H9 (cell line): ENCODE data around the gene FOXF1. TPM values are rescaled to one million over a fixed set of nuclear protein-coding genes. Genes with fewer than 3 reads are reported as not detected.
A peak's percentile ranks its signal among the peaks of the same experiment; 100 is the strongest.

ENCODE experiments used
- DNase-seq: peaks from one replicate; pipeline ENCODE4 v3.0.0-alpha.2; 2017
- H2AFZ ChIP-seq: one replicate; pipeline ENCODE4 v1.6.1; 2013; ENCODE audit warnings: mild to moderate bottlenecking, low read length, control low read depth, moderate library complexity
- H2AK5ac ChIP-seq: 2 replicates; pipeline ENCODE4 v1.6.1; 2013; ENCODE audit warnings: low read length, control low read depth, mixed read lengths; ENCODE audit not compliant: insufficient read length
- H2BK120ac ChIP-seq: one replicate; pipeline ENCODE4 v1.6.1; 2013; ENCODE audit warnings: low read depth, mild to moderate bottlenecking, low read length, control low read depth, inconsistent platforms; ENCODE audit not compliant: poor library complexity, severe bottlenecking
- H2BK12ac ChIP-seq: 2 replicates; pipeline ENCODE4 v1.6.1; 2013; ENCODE audit warnings: low read length, control low read depth, mixed read lengths, low read depth; ENCODE audit not compliant: insufficient read length
- H2BK15ac ChIP-seq: 2 replicates; pipeline ENCODE4 v1.6.1; 2013; ENCODE audit warnings: low read depth, low read length, control low read depth
- H2BK20ac ChIP-seq: one replicate; pipeline ENCODE4 v1.6.1; 2013; ENCODE audit warnings: low read depth, mild to moderate bottlenecking, low read length, control low read depth, inconsistent platforms; ENCODE audit not compliant: poor library complexity, severe bottlenecking
- H2BK5ac ChIP-seq: 2 replicates; pipeline ENCODE4 v1.6.1; 2013; ENCODE audit warnings: low read length, control low read depth, mixed read lengths; ENCODE audit not compliant: insufficient read length
- H3K14ac ChIP-seq: 2 replicates; pipeline ENCODE4 v1.6.1; 2013; ENCODE audit warnings: low read length, control low read depth; ENCODE audit not compliant: insufficient read depth
- H3K18ac ChIP-seq: 2 replicates; pipeline ENCODE4 v1.6.1; 2013; ENCODE audit warnings: low read depth, mild to moderate bottlenecking, mixed read lengths, low read length, control low read depth; ENCODE audit not compliant: insufficient read length
- H3K23ac ChIP-seq: 2 replicates; pipeline ENCODE4 v1.6.1; 2013; ENCODE audit warnings: low read length, control low read depth, mixed read lengths, low read depth; ENCODE audit not compliant: insufficient read length
- H3K23me2 ChIP-seq: 2 replicates; pipeline ENCODE4 v1.6.1; 2013; ENCODE audit warnings: low read depth, mild to moderate bottlenecking, mixed read lengths, low read length, control low read depth; ENCODE audit not compliant: insufficient read length, poor library complexity, severe bottlenecking
- H3K27ac ChIP-seq: 2 replicates; pipeline ENCODE4 v1.5.1; 2013; ENCODE audit warnings: low read length, control low read depth, mixed read lengths, low read depth; ENCODE audit not compliant: insufficient read length
- H3K27me3 ChIP-seq: 2 replicates; pipeline ENCODE4 v1.6.1; 2013; ENCODE audit warnings: low read length, control low read depth, inconsistent platforms; ENCODE audit not compliant: insufficient read depth
- H3K4ac ChIP-seq: 2 replicates; pipeline ENCODE4 v1.6.1; 2013; ENCODE audit warnings: low read depth, mild to moderate bottlenecking, control low read depth, inconsistent platforms, low read length, moderate library complexity
- H3K4me1 ChIP-seq: 2 replicates; pipeline ENCODE4 v1.6.1; 2013; ENCODE audit warnings: low read length, control low read depth, inconsistent platforms; ENCODE audit not compliant: insufficient read depth
- H3K4me2 ChIP-seq: 2 replicates; pipeline ENCODE4 v1.6.1; 2013; ENCODE audit warnings: low read length, control low read depth, mixed read lengths; ENCODE audit not compliant: insufficient read length, insufficient read depth
- H3K56ac ChIP-seq: 2 replicates; pipeline ENCODE4 v1.6.1; 2013; ENCODE audit warnings: low read depth, mild to moderate bottlenecking, mixed read lengths, low read length, control low read depth; ENCODE audit not compliant: insufficient read length
- H3K79me1 ChIP-seq: 2 replicates; pipeline ENCODE4 v1.6.1; 2013; ENCODE audit warnings: low read depth, mild to moderate bottlenecking, moderate library complexity, low read length, control low read depth, inconsistent platforms; ENCODE audit not compliant: insufficient read depth, poor library complexity, severe bottlenecking
- H3K79me2 ChIP-seq: 2 replicates; pipeline ENCODE4 v1.6.1; 2013; ENCODE audit warnings: low read length, control low read depth, inconsistent platforms; ENCODE audit not compliant: insufficient read depth
- H3K9ac ChIP-seq: 2 replicates; pipeline ENCODE4 v1.6.1; 2013; ENCODE audit warnings: low read length, control low read depth, mixed read lengths; ENCODE audit not compliant: insufficient read length; ENCODE audit errors: extremely low read depth
- H3K9me3 ChIP-seq: one replicate; pipeline ENCODE4 v1.6.1; 2013; ENCODE audit warnings: low read depth, low read length, inconsistent platforms; ENCODE audit not compliant: control insufficient read depth
- H3T11ph ChIP-seq: one replicate; pipeline ENCODE4 v1.6.1; 2013; ENCODE audit warnings: mild to moderate bottlenecking, low read length, control low read depth, inconsistent platforms
- H4K20me1 ChIP-seq: one replicate; pipeline ENCODE4 v1.6.1; 2013; ENCODE audit not compliant: control insufficient read depth, insufficient read length, insufficient read depth
- H4K5ac ChIP-seq: 2 replicates; pipeline ENCODE4 v1.6.1; 2013; ENCODE audit warnings: low read depth, mild to moderate bottlenecking, mixed read lengths, low read length, control low read depth; ENCODE audit not compliant: insufficient read length
- H4K8ac ChIP-seq: replicated peaks from 2 replicates; pipeline ENCODE4 v1.6.1; 2013; ENCODE audit warnings: low read length, control low read depth, mixed read lengths, low read depth; ENCODE audit not compliant: insufficient read length
- H4K91ac ChIP-seq: 2 replicates; pipeline ENCODE4 v1.6.1; 2013; ENCODE audit warnings: low read depth, mild to moderate bottlenecking, moderate library complexity, mixed read lengths, low read length, control low read depth; ENCODE audit not compliant: insufficient read length
- H3K27ac Mint-ChIP-seq, 3 experiments: 2 replicates in 2 of 3; 3 replicates in 1 of 3; pipeline ENCODE4 v1.8.0; 2020 to 2021; ENCODE audit warnings: mixed read lengths in 3 of 3, mild to moderate bottlenecking in 1 of 3, moderate library complexity in 1 of 3
- H3K27me3 Mint-ChIP-seq: 2 replicates; pipeline ENCODE4 v1.8.0; 2021; ENCODE audit warnings: low read depth, mild to moderate bottlenecking, moderate library complexity, mixed read lengths
- H3K36me3 Mint-ChIP-seq, 3 experiments: 2 replicates in 2 of 3; 3 replicates in 1 of 3; pipeline ENCODE4 v1.8.0; 2020 to 2021; ENCODE audit warnings: low read depth in 3 of 3, mixed read lengths in 3 of 3; ENCODE audit not compliant: insufficient read depth in 1 of 3
- H3K4me1 Mint-ChIP-seq, 2 experiments: 2 replicates each; pipeline ENCODE4 v1.8.0; 2020; ENCODE audit warnings: mixed read lengths in 2 of 2
- H3K4me3 Mint-ChIP-seq, 2 experiments: 2 replicates in 1 of 2; 3 replicates in 1 of 2; pipeline ENCODE4 v1.8.0; 2020 to 2021; ENCODE audit warnings: mild to moderate bottlenecking in 2 of 2, mixed read lengths in 2 of 2, moderate library complexity in 1 of 2
- H3K9me3 Mint-ChIP-seq, 2 experiments: 2 replicates in 1 of 2; 3 replicates in 1 of 2; pipeline ENCODE4 v1.8.0; 2020; ENCODE audit warnings: mild to moderate bottlenecking in 2 of 2, mixed read lengths in 2 of 2, moderate library complexity in 1 of 2
- CTCF ChIP-seq: fragments of 200-600 bp; sonication (generic); conservative IDR thresholded peaks from 3 replicates; pipeline ENCODE4 v1.8.0; 2021; ENCODE audit warnings: antibody characterized with exemption, mild to moderate bottlenecking
- WGBS: extraction: QIAGEN DNeasy Blood & Tissue Kit; methylation state at CpG from one replicate; pipeline ENCODE4 v1.1.7; 2013; ENCODE audit warnings: missing lambda C conversion rate, low lambda C conversion rate, mixed read lengths; ENCODE audit not compliant: insufficient read length; ENCODE audit errors: extremely low coverage; 5-methylcytosine and 5-hydroxymethylcytosine counted together
- total RNA-seq: library from RNA; stranded (reverse); gene quantifications from 2 replicates; pipeline ENCODE4 v1.2.1, GENCODE V29; 2021

FOXF1 gene
- total RNA-seq, 1 experiment from 2014 or later: not detected

- H3K9me3 ChIP-seq: no peaks in the 10 kb centered on the region
- peaks cover 2 to 14% of the 10 kb centered on the region in 2 experiments; a peak in 2 of 5 replicates for H3K9me3 Mint-ChIP-seq
- peaks cover 18 to 47% of the 10 kb centered on the region in 2 experiments for H3K4me1 Mint-ChIP-seq
- no peak overlapping the region for H4K91ac ChIP-seq
- H3K14ac ChIP-seq: no peak overlapping the region
- H4K5ac ChIP-seq: no peak overlapping the region
- H2BK120ac ChIP-seq: no peak overlapping the region
- H3K9ac ChIP-seq: no peak overlapping the region
- no peak overlapping the region for H2AK5ac ChIP-seq
- no peak overlapping the region for H2BK20ac ChIP-seq
- H3K27ac Mint-ChIP-seq: no peak overlapping the region
- H3K23me2 ChIP-seq: peaks cover 12% of the 10 kb centered on the region
- H3K79me2 ChIP-seq: no peaks in the 10 kb centered on the region
- H3K27me3 Mint-ChIP-seq: peaks cover 99% of the 10 kb centered on the region
- H3K79me1 ChIP-seq: no peaks in the 10 kb centered on the region
- H3K23ac ChIP-seq: no peak overlapping the region
- no peak overlapping the region for H3K18ac ChIP-seq
- H2BK12ac ChIP-seq: no peak overlapping the region
- WGBS: no CpG with 5 or more reads among the region's 29 CpGs
- no peak overlapping the region for H2BK15ac ChIP-seq
- H2AFZ ChIP-seq: no peak overlapping the region
- no peak overlapping the region for H3K4me2 ChIP-seq
- no peaks in the 10 kb centered on the region for H4K20me1 ChIP-seq
- no peak overlapping the region for H2BK5ac ChIP-seq
- no peak overlapping the region for H4K8ac ChIP-seq
- H3K56ac ChIP-seq: no peak overlapping the region
- DNase-seq: peak; percentile 51
- H3K4ac ChIP-seq: no peak overlapping the region
- H3K27ac ChIP-seq: no peak overlapping the region
- no peak for TF ChIP-seq CTCF
- H3K36me3 Mint-ChIP-seq: no peaks in the 10 kb centered on the region
- H3K27me3 ChIP-seq: peaks cover 91% of the 10 kb centered on the region
- no peaks in the 10 kb centered on the region for H3K4me1 ChIP-seq
- H3T11ph ChIP-seq: no peak overlapping the region
- peak overlapping the region in 1 of 2 experiments; percentile 48; a peak in 3 of 5 replicates for H3K4me3 Mint-ChIP-seq
Observed at GRCh38 chr16:86512860-86513470, 2.6 kb downstream of the FOXF1 start.
